SKM-1 (cell line): ENCODE data around the gene SUN5.

Experiments
- DNase-seq: peaks from one replicate; lab custom pipeline; 2025; ENCODE audit not compliant: unreplicated experiment; lab: John Stamatoyannopoulos, UW

The SUN5 gene

GRCh38 chr20:33014336-33015113 is 10.3 kb upstream of the SUN5 start:
- DNase-seq, result no peak

- DNase-seq, result no peak
Measured at GRCh38 chr20:33013701-33014326, 9.6 kb upstream of the SUN5 start.

GRCh38 chr20:33012327-33013189 is 8.3 kb upstream of the SUN5 start:
- DNase-seq, result no peak

- no peak for DNase-seq
Measured at GRCh38 chr20:33010674-33011449, 6.6 kb upstream of the SUN5 start.

GRCh38 chr20:33010133-33010504 is 5.9 kb upstream of the SUN5 start:
- DNase-seq, result no peak

- DNase-seq, result no peak
Measured at GRCh38 chr20:33009214-33010132, 5.2 kb upstream of the SUN5 start.

GRCh38 chr20:33008336-33009213 is 4.3 kb upstream of the SUN5 start:
- DNase-seq, result no peak

- DNase-seq, result no peak
Measured at GRCh38 chr20:33007376-33008335, 3.4 kb upstream of the SUN5 start, which contains the start of gene BPIFB2. Gene BPIFB2 (plus strand): TSS chr20:33007704. CDS start chr20:33008575, 871 bp downstream.

- DNase-seq, result no peak
Measured at GRCh38 chr20:33006776-33007375, 2.6 kb upstream of the SUN5 start.

GRCh38 chr20:33005908-33006775 is 1.9 kb upstream of the SUN5 start:
- no peak for DNase-seq

GRCh38 chr20:33005132-33005566 is 916 bp upstream of the SUN5 start:
- no peak for DNase-seq

- DNase-seq, result no peak
Measured at GRCh38 chr20:33002087-33002808, 2.0 kb downstream of the SUN5 start.

- DNase-seq, result no peak
Measured at GRCh38 chr20:33000802-33001466, 3.3 kb downstream of the SUN5 start.

- DNase-seq, result peak; percentile 66
Measured at GRCh38 chr20:32999603-33000250, 4.5 kb downstream of the SUN5 start.

GRCh38 chr20:32997431-32997830 is 6.8 kb downstream of the SUN5 start:
- DNase-seq, result no peak
